Caco-2 (cell line): ENCODE results near the gene NPAS2. TPM values are rescaled to one million over a fixed set of nuclear protein-coding genes. Genes with fewer than 3 reads are reported as not detected.

Experiments used
- BruUV-seq: library from RNA; stranded (reverse); fragments of 400-500 nt; replicated peaks from 2 replicates; lab custom pipeline; 2021; lab: Mats Ljungman, UMichigan
- CTCF ChIA-PET: fragments of 300-600 bp; sonication (Branson Sonifier 250); formaldehyde crosslinking; loops from one replicate; lab custom pipeline; 2022; ENCODE audit warnings: antibody characterized with exemption; lab: Charles Lee
- POLR2A ChIA-PET: fragments of 300-600 bp; sonication (Branson Sonifier 250); formaldehyde crosslinking; loops from one replicate; lab custom pipeline; 2022; ENCODE audit warnings: antibody characterized with exemption; lab: Charles Lee
- DNase-seq, 2 experiments: peaks; one replicate each; pipeline versions ENCODE4 v3.0.0 to v3.0.0-alpha.2; 2020 to 2022
- H3K27me3 ChIP-seq: replicated peaks from 2 replicates; pipeline ENCODE4 v1.6.0; 2011; ENCODE audit warnings: low read length; ENCODE audit not compliant: control insufficient read depth, insufficient read depth
- H3K36me3 ChIP-seq: 2 replicates; pipeline ENCODE4 v1.5.1; 2011; ENCODE audit warnings: low read length; ENCODE audit not compliant: control insufficient read depth, insufficient read depth
- H3K4me1 ChIP-seq: fragments of 250-450 bp; sonication (Bioruptor Pico); 2 replicates; pipeline ENCODE4 v1.5.1; 2020; ENCODE audit warnings: mild to moderate bottlenecking
- H3K4me3 ChIP-seq: 2 replicates; pipeline ENCODE4 v1.5.1; 2011; ENCODE audit warnings: low read depth, mild to moderate bottlenecking, control low read depth, low read length
- H3K9me3 ChIP-seq: fragments of 250-450 bp; sonication (Bioruptor Pico); 2 replicates; pipeline ENCODE4 v1.5.1; 2020; ENCODE audit warnings: mild to moderate bottlenecking, moderate library complexity
- H3K27ac Mint-ChIP-seq: one replicate; pipeline ENCODE4 v1.8.0; 2022; ENCODE audit warnings: mixed read lengths; ENCODE audit not compliant: unreplicated experiment
- H3K27me3 Mint-ChIP-seq: one replicate; pipeline ENCODE4 v1.8.0; 2022; ENCODE audit warnings: mixed read lengths; ENCODE audit not compliant: insufficient read depth, unreplicated experiment
- H3K36me3 Mint-ChIP-seq: one replicate; pipeline ENCODE4 v1.8.0; 2022; ENCODE audit warnings: mild to moderate bottlenecking, mixed read lengths; ENCODE audit not compliant: insufficient read depth, unreplicated experiment
- H3K4me1 Mint-ChIP-seq: one replicate; pipeline ENCODE4 v1.8.0; 2022; ENCODE audit warnings: low read depth, mixed read lengths; ENCODE audit not compliant: unreplicated experiment
- H3K4me3 Mint-ChIP-seq: one replicate; pipeline ENCODE4 v1.8.0; 2022; ENCODE audit warnings: mild to moderate bottlenecking, moderate library complexity, mixed read lengths; ENCODE audit not compliant: unreplicated experiment
- H3K9me3 Mint-ChIP-seq: one replicate; pipeline ENCODE4 v1.8.0; 2022; ENCODE audit warnings: mixed read lengths; ENCODE audit not compliant: unreplicated experiment
- CTCF ChIP-seq, 2 experiments: fragments of 200-600 bp in 1 of 2; IDR thresholded peaks; 1 replicate in 1 of 2; 2 replicates in 1 of 2; pipeline versions ENCODE4 v1.5.1 to v1.8.0; 2011 to 2022; ENCODE audit warnings: antibody characterized with exemption in 1 of 2, control low read depth in 1 of 2, inconsistent platforms in 1 of 2, low read depth in 1 of 2, low read length in 1 of 2, mild to moderate bottlenecking in 1 of 2, moderate library complexity in 1 of 2; ENCODE audit not compliant: insufficient read depth in 1 of 2, severe bottlenecking in 1 of 2, unreplicated experiment in 1 of 2
- intact Hi-C: fragments of 100-400 bp; cut with micrococcal nuclease; formaldehyde crosslinking; loops from one replicate; pipeline ENCODE4 v1.10.0; 2022; ENCODE audit not compliant: unreplicated experiment
- total RNA-seq: library from RNA; stranded (reverse); gene quantifications from 2 replicates; pipeline ENCODE4 v1.2.3, GENCODE V29; 2022

NPAS2 gene
- total RNA-seq, 1 experiment from 2014 or later, result 2.8 TPM

- Histone ChIP-seq H3K4me1 (no peaks in the 10 kb centered on the region), H3K9me3 (0 out of 2 replicates have a peak, but pooled peaks cover 4% of the 10 kb centered on the region), H3K4me3 (no peak overlapping the region), H3K27me3 (no peaks in the 10 kb centered on the region), H3K36me3 (peaks cover 10% of the 10 kb centered on the region)
- Mint-ChIP-seq H3K27me3 (no peaks in the 10 kb centered on the region), H3K36me3 (peaks cover 64% of the 10 kb centered on the region), H3K4me1 (peaks cover 11% of the 10 kb centered on the region), H3K4me3 (no peak overlapping the region), H3K9me3 (no peaks in the 10 kb centered on the region), H3K27ac (peak overlapping the region; percentile 22)
- intact Hi-C loops, result loop anchor here (1.0 to 2.0 kb wide), 3 partner anchors 140 to 241 kb away; partner anchors contain the start of gene CNOT11
- CTCF ChIA-PET, result interaction anchor here (0.7 to 1.6 kb wide), 13 partner anchors 19 to 338 kb away, joined by 3 to 32 read pairs (median 5); partner anchors contain the start of gene TBC1D8
- DNase-seq, result no peak
- no TSS peak for BruUV-seq
- POLR2A ChIA-PET, result interaction anchor here (0.7 kb wide), 1 partner anchor 18 kb away, joined by 5 read pairs; no protein-coding TSS in a partner anchor
- no peak for TF ChIP-seq CTCF (IDR thresholded peaks at IDR 0.05; ENCODE audit: insufficient read depth in 1 of 2, low read depth in 1 of 2, low read length in 1 of 2, severe bottlenecking in 1 of 2, unreplicated experiment in 1 of 2)
Measured at GRCh38 chr2:101012054-101012705, 192.2 kb downstream of the NPAS2 start.

- Mint-ChIP-seq H3K27me3 (no peaks in the 10 kb centered on the region), H3K27ac (peak overlapping the region; percentile 22), H3K36me3 (peaks cover 58% of the 10 kb centered on the region), H3K4me1 (peaks cover 11% of the 10 kb centered on the region), H3K4me3 (no peak overlapping the region), H3K9me3 (no peaks in the 10 kb centered on the region)
- intact Hi-C loops, result loop anchor here (1.0 to 2.0 kb wide), 3 partner anchors 140 to 240 kb away; partner anchors contain the start of gene CNOT11
- TF ChIP-seq CTCF (IDR thresholded peaks at IDR 0.05; ENCODE audit: insufficient read depth in 1 of 2, low read depth in 1 of 2, low read length in 1 of 2, severe bottlenecking in 1 of 2, unreplicated experiment in 1 of 2), result peak; percentile 67 to 85
- ChIA-PET CTCF (interaction anchor here (0.7 to 1.6 kb wide), 12 partner anchors 18 to 337 kb away, joined by 3 to 32 read pairs (median 5); partner anchors contain the start of gene TBC1D8), POLR2A (interaction anchor here (0.7 kb wide), 1 partner anchor 18 kb away, joined by 5 read pairs; no protein-coding TSS in a partner anchor)
- H3K9me3 ChIP-seq, result 0 out of 2 replicates have a peak, but pooled peaks cover 4% of the 10 kb centered on the region
- H3K4me3 ChIP-seq, result no peak overlapping the region
- H3K27me3 ChIP-seq, result no peaks in the 10 kb centered on the region
- peak in 1 of 2 experiments; percentile 62 for DNase-seq
- H3K4me1 ChIP-seq, result no peaks in the 10 kb centered on the region
- no TSS peak for BruUV-seq
- peaks cover 7% of the 10 kb centered on the region for H3K36me3 ChIP-seq
Measured at GRCh38 chr2:101012706-101013181, 192.8 kb downstream of the NPAS2 start.

- Histone ChIP-seq H3K36me3 (peaks cover 4% of the 10 kb centered on the region), H3K27me3 (no peaks in the 10 kb centered on the region), H3K4me1 (no peaks in the 10 kb centered on the region), H3K9me3 (0 out of 2 replicates have a peak, but pooled peaks cover 4% of the 10 kb centered on the region), H3K4me3 (no peak overlapping the region)
- Mint-ChIP-seq H3K36me3 (peaks cover 42% of the 10 kb centered on the region), H3K9me3 (no peaks in the 10 kb centered on the region), H3K4me3 (no peak overlapping the region), H3K27me3 (no peaks in the 10 kb centered on the region), H3K27ac (no peak overlapping the region), H3K4me1 (peaks cover 11% of the 10 kb centered on the region)
- intact Hi-C loops, result no loop called here
- no TSS peak for BruUV-seq
- no peak for DNase-seq
- POLR2A ChIA-PET, result no interaction called here
- CTCF ChIA-PET, result no interaction called here
- TF ChIP-seq CTCF (IDR thresholded peaks at IDR 0.05; ENCODE audit: insufficient read depth in 1 of 2, low read depth in 1 of 2, low read length in 1 of 2, severe bottlenecking in 1 of 2, unreplicated experiment in 1 of 2), result no peak
Measured at GRCh38 chr2:101014264-101014857, 194.4 kb downstream of the NPAS2 start.
